Adrenal gland (tissue), 5 donors: ENCODE data around the gene DENND5A.

Experiments used
- POLR2A ChIP-seq, 2 donors: fragments of 450-650 bp; IDR thresholded peaks; one replicate each; pipeline ENCODE4 v1.6.1; 2017; ENCODE audit warnings: antibody characterized with exemption in 2 of 2, mild to moderate bottlenecking in 2 of 2, moderate library complexity in 1 of 2
- TF ChIP-seq, protein P1 (sequence below), 6 experiments: fragments of 450-650 bp in 4 of 6; fragments of 200-600 bp in 2 of 6; sonication (generic) in 1 of 6; IDR thresholded peaks; 1 replicate in 5 of 6; 2 replicates in 1 of 6; pipeline versions ENCODE4 v1.5.1 to v1.8.0; 2016 to 2021; ENCODE audit warnings: antibody characterized with exemption in 6 of 6, mild to moderate bottlenecking in 2 of 6, moderate library complexity in 1 of 6
- donor health status: DM: no; HTN: no; CAD: no.

DNA sequence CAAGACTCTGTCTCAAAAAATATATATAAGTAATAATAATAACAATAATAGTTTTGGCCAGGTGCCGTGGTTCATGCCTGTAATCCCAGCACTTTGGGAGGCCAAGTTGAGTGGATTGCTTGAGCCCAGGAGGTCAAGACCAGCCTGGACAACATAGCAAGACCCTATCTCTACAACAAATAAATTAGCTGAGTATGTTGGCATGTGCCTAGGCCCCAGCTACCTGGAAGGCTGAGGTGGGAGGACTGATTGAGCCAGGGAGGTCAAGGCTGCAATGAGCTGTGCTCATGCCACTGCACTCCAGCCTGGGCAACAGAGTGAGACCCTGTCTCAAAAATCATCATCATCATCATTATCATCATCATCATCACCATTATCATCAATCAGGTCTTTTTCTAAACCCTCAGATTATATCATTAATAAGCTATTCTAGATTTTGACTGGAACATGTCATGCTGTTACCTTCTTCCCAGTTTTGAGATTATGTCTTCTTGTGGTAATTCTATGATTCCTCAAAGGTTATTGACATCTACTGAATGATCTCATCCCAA is 39.3 kb downstream of the DENND5A start:
- TF ChIP-seq, protein P1, sequence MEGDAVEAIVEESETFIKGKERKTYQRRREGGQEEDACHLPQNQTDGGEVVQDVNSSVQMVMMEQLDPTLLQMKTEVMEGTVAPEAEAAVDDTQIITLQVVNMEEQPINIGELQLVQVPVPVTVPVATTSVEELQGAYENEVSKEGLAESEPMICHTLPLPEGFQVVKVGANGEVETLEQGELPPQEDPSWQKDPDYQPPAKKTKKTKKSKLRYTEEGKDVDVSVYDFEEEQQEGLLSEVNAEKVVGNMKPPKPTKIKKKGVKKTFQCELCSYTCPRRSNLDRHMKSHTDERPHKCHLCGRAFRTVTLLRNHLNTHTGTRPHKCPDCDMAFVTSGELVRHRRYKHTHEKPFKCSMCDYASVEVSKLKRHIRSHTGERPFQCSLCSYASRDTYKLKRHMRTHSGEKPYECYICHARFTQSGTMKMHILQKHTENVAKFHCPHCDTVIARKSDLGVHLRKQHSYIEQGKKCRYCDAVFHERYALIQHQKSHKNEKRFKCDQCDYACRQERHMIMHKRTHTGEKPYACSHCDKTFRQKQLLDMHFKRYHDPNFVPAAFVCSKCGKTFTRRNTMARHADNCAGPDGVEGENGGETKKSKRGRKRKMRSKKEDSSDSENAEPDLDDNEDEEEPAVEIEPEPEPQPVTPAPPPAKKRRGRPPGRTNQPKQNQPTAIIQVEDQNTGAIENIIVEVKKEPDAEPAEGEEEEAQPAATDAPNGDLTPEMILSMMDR (IDR thresholded peaks at IDR 0.05), result no peak
- no peak for TF ChIP-seq POLR2A (IDR thresholded peaks at IDR 0.05)
